Panc1 (cell line): ENCODE measurements around the gene COL13A1.

Experiments used
- CTCF ChIP-seq: fragments of 450-650 bp; IDR thresholded peaks from 2 replicates; pipeline ENCODE4 v1.5.1; 2017; ENCODE audit warnings: mild to moderate bottlenecking
- POLR2AphosphoS5 ChIP-seq: IDR thresholded peaks from 2 replicates; pipeline ENCODE4 v1.6.1; 2012; ENCODE audit warnings: mild to moderate bottlenecking, low read depth, low read length, moderate library complexity
- SIN3A ChIP-seq: IDR thresholded peaks from 2 replicates; pipeline ENCODE4 v1.6.1; 2012; ENCODE audit warnings: low read depth, mild to moderate bottlenecking, low read length, moderate library complexity, borderline replicate concordance; ENCODE audit not compliant: insufficient read depth
- TCF7L2 ChIP-seq: IDR thresholded peaks from 2 replicates; pipeline ENCODE4 v1.6.1; 2011; ENCODE audit warnings: mild to moderate bottlenecking, low read depth, low read length, inconsistent platforms

DNA sequence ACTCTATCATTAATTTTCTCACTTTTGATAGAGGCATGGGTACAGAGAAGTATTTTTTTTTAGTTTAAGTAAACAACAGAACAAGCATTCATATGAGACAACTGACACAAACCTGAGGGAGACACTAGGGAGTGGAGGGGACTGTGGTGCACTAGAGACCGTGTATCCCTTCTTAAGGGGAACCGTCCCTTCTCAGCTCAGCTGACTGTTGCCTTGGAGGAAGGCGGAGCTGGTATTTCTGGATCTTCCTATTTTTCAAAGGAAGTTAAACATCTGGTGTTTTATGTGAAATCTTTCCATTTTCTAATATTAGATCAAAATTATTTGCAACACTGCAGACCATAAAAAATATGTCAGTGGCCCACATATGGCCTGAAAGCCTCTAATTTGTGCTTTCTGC, 137.4 kb downstream of the COL13A1 start:
- TF ChIP-seq CTCF (no peak), POLR2AphosphoS5 (no peak), SIN3A (no peak), TCF7L2 (no peak)
